ENCODE measurements around the gene TVP23A.

TVP23A gene

GRCh38 chr16:10751291-10751697 is 67.3 kb downstream of the TVP23A start:
- TF ChIP-seq SETDB1 (IDR thresholded peaks at IDR 0.05; ENCODE audit: insufficient read length, low read length) (no peak), KLF8 (tag by site-specific recombination; IDR thresholded peaks at IDR 0.05) (no peak), ZNF184 (tag by site-specific recombination; IDR thresholded peaks at IDR 0.05) (no peak), GLI2 (tag by site-specific recombination; IDR thresholded peaks at IDR 0.05; ENCODE audit: borderline replicate concordance, low read depth) (no peak), REST (tag by site-specific recombination; IDR thresholded peaks at IDR 0.05) (no peak), ZFP37 (tag by site-specific recombination; IDR thresholded peaks at IDR 0.05) (no peak), ZNF777 (tag by site-specific recombination; IDR thresholded peaks at IDR 0.05; ENCODE audit: borderline replicate concordance) (no peak), YY2 (tag by site-specific recombination; IDR thresholded peaks at IDR 0.05) (no peak), PATZ1 (tag by site-specific recombination; IDR thresholded peaks at IDR 0.05) (no peak), ZBTB49 (tag by site-specific recombination; IDR thresholded peaks at IDR 0.05; ENCODE audit: low read depth) (no peak), ZNF530 (tag by site-specific recombination; IDR thresholded peaks at IDR 0.05; ENCODE audit: low read depth) (no peak), EGR2 (tag by site-specific recombination; IDR thresholded peaks at IDR 0.05; ENCODE audit: low read depth) (no peak)
- TF ChIP-seq, protein P1, sequence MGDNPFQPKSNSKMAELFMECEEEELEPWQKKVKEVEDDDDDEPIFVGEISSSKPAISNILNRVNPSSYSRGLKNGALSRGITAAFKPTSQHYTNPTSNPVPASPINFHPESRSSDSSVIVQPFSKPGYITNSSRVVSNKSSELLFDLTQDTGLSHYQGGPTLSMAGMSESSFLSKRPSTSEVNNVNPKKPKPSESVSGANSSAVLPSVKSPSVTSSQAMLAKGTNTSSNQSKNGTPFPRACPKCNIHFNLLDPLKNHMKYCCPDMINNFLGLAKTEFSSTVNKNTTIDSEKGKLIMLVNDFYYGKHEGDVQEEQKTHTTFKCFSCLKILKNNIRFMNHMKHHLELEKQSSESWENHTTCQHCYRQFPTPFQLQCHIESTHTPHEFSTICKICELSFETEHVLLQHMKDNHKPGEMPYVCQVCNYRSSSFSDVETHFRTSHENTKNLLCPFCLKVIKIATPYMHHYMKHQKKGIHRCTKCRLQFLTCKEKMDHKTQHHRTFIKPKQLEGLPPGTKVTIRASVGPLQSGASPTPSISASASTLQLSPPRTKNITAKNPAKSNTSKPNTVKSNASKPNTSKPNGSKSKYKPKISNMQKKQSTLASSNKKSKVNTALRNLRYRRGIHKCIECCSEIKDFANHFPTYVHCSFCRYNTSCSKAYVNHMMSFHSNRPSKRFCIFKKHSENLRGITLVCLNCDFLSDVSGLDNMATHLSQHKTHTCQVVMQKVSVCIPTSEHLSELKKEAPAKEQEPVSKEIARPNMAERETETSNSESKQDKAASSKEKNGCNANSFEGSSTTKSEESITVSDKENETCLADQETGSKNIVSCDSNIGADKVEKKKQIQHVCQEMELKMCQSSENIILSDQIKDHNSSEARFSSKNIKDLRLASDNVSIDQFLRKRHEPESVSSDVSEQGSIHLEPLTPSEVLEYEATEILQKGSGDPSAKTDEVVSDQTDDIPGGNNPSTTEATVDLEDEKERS (tag by site-specific recombination; IDR thresholded peaks at IDR 0.05): no peak
- TF ChIP-seq, protein P2, sequence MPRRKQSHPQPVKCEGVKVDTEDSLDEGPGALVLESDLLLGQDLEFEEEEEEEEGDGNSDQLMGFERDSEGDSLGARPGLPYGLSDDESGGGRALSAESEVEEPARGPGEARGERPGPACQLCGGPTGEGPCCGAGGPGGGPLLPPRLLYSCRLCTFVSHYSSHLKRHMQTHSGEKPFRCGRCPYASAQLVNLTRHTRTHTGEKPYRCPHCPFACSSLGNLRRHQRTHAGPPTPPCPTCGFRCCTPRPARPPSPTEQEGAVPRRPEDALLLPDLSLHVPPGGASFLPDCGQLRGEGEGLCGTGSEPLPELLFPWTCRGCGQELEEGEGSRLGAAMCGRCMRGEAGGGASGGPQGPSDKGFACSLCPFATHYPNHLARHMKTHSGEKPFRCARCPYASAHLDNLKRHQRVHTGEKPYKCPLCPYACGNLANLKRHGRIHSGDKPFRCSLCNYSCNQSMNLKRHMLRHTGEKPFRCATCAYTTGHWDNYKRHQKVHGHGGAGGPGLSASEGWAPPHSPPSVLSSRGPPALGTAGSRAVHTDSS (tag by site-specific recombination; IDR thresholded peaks at IDR 0.05): no peak
- no peaks in the 10 kb centered on the region for H3K4me1 ChIP-seq (ENCODE audit: control insufficient read depth, insufficient read depth, low read length)
- ChIA-PET CTCF (no interaction called here), POLR2A (no interaction called here)
- no peak overlapping the region for H3K4me3 ChIP-seq (ENCODE audit: low read depth, low read length)
- no peak overlapping the region for H3K27ac ChIP-seq (ENCODE audit: extremely low read depth, low read depth, low read length)
- no peaks in the 10 kb centered on the region for H3K9me3 ChIP-seq (ENCODE audit: control insufficient read depth, insufficient read depth, low read depth, low read length)
- H3K36me3 ChIP-seq (ENCODE audit: control insufficient read depth in 2 of 2, insufficient read depth in 1 of 2, low read length in 2 of 2): peaks cover 6 to 64% of the 10 kb centered on the region in 2 experiments; a peak in 2 of 3 replicates

Data from HEK293 (cell line).